Activated gamma-delta T cell (primary cell): ENCODE results near the gene OR8D1.
"Not testable (repeated sequence)": the region's sequence is repeated elsewhere in the genome, so short reads cannot be mapped to it uniquely, and the experiment has no call there.

ENCODE experiments used
- DNase-seq: peaks from one replicate; lab custom pipeline; 2025; lab: John Stamatoyannopoulos, UW

The OR8D1 gene

DNA sequence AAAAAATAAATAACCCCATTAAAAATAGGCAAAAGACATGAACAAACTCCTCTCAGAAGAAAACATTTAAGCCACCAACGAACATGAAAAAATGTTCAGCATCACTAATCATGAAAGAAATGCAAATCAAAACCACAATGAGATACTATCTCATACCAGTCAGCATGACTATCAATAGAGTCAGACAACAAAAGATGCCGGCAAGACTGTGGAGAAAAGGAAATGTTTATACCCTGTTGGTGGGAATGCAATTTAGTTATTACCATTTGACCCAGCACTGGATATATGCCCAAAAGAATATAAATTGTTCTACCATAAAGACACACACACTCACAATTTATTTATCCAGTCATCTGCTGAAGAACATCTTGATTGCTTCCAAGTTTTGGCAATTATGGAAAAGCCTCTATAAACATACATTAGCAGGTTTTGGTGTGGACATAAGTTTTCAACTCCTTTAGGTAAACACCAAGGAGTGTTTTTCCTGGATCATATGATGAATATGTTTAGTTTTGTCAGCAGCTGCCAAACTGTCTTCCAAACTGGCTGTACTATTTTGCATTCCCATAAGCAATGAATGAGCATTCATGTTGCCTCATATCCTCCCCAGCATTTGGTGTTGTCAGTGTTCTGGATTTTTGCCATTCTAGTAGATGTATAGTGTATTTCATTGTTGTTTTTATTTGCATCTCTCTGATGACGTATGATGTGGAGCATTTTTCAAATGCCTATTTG, 28.0 kb downstream of the OR8D1 start:
- DNase-seq = no peak

DNA sequence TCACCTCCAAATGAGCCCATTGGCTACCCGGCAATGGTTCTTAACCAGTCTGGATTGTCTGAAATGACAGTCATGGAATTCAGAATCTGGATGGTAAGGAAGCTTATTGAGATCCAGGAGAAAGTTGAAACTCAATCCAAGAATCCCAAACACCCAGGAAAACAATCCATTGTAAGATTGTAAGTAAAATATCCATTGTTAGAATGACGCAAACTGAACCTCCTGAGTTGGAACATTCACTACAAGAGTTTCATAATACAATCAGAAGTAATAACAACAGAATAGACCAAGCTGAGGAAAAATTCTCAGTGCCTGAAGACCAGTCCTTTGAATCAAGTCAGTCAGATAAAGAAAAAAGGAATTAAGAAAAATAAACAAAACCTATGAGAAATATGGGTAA, 35.5 kb downstream of the OR8D1 start:
- no peak for DNase-seq

DNA sequence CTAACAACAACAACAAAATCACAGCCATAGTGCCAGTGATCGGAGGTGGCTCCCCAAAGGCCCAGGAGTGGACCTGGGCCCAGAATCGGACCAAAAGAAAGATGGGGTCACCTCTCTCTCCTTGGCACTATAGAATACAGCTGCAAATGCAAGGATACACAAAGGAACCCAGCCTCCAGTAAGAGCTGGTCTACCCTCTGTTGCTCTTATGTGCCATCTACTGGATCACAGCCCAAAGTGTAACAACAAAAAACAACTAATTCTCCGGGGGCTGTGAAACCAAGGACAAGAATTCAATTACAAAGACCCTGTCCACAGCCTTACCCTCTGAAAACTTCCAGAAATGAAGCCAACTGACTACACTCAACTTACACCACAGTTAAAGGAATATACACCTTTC, 35.9 kb downstream of the OR8D1 start:
- no peak for DNase-seq

DNA sequence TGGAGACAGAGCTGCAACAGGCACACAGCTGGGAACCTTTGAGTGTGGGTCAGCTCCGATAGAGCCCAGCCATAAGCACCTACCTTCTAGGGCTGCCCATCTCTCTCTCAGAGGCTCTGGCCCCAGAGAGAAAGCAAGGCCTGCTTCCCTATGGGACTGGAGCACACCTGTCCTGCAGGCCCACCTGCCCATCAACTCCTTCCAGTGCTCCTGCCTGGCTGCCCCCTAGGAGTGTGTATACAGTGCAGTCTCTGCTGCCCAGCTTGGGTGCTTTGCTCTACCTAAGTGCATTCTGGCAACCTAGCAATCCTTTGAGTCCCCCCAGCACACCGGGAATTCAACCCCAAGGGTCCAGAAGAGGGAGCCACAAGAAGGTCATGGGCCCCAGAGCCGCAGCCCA, 36.5 kb downstream of the OR8D1 start:
- DNase-seq = no peak

DNA sequence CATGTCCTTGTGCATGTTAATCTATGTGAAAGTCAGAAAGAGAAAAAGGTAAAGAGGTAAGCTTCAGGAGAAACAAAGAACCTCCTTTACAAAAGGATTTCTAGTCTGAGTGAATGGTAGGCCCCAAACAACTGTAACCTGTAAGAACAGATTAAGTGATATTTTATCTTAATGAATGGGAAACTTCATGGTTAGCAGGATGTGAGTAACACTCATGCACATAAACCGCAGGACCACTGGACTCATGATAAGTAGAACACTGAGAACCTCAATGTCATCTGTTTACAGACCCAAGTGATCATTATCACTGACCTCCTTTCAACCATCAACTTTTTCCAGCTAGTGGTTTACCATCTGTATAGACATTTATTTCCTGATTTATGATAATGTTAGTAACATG, 37.7 kb downstream of the OR8D1 start:
- no peak for DNase-seq

DNA sequence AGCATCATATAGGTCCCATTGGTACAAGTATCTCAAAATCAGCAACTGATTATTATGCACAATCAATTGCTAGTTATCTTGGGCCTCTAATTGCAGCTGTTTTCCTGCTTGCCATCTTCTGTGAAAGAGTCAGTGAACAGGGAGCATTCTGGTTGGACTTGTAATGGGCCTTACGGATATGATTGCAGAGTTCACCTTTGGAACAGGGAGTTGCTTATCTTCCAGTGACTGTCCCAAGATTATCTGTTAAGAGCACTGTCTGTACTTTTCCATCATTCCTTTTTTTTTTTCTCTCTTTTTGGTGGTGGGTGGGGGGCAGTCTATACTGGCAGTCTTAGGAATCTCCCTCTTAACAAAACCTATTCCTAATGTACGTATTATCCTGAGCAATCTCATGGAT, 39.7 kb downstream of the OR8D1 start:
- no peak for DNase-seq

DNA sequence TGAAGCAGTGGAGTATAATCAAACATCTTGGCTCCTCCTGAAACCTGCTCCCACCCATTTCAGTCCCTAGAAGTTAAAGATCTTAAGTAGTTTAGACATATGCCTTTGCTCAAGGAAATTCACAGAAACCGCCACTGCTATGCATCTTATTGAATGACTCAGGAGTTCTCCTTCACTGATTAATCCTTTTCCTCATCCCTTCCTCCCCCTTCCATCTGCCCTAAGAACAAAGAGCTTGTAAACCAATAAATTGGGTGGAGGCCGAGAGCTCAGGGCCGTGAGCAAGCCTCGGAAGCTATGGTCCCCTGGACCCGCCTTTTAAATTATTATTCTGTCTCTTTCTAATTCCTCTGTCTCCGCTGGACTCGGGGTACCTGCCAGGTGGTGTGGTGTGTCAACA, 42.9 kb downstream of the OR8D1 start:
- DNase-seq = not testable (repeated sequence)

DNA sequence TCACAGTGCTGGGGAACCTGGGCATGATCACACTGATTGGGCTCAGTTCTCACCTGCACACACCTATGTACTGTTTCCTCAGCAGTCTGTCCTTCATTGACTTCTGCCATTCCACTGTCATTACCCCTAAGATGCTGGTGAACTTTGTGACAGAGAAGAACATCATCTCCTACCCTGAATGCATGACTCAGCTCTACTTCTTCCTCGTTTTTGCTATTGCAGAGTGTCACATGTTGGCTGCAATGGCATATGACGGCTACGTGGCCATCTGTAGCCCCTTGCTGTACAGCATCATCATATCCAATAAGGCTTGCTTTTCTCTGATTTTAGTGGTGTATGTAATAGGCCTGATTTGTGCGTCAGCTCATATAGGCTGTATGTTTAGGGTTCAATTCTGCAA, 48.7 kb downstream of the OR8D1 start:
- not testable (repeated sequence) for DNase-seq

DNA sequence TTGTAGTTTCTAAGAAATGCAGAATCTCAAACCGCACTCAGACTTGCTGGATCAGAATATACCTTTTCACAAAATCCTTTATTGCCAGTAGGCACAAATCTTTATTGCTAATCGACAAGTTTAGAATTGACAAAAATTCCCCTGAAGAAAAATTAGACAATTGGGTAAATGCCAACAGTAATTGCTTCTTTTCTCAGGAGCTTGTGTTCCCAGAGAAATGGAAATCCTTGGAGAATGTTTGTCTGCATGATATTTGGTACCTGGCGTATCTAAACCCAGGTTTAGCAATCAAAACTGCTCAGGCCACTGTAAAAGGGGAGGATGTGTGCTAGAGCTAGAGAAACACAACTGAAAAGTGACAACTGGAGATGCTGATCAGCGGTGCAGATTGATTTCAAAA, 57.7 kb downstream of the OR8D1 start, which contains the start of gene OR8G5:
Gene OR8G5, plus strand, starts transcription at position 301 of the 400 bp plus-strand sequence. CDS start 8,556 bp downstream, outside the sequence.
- DNase-seq = no peak
